ENCODE data around the gene SIDT1. TPM values are rescaled to one million over a fixed set of nuclear protein-coding genes. Genes with fewer than 3 reads are reported as not detected.
A peak's percentile ranks its signal among the peaks of the same experiment; 100 is the strongest.
"Not testable (repeated sequence)": the region's sequence is repeated elsewhere in the genome, so short reads cannot be mapped to it uniquely, and the experiment has no call there.

Gene SIDT1
- total RNA-seq, 1 donor from 2014 or later: 4.5 TPM

- intact Hi-C loops (cut with DNase I): no loop called here
- ATAC-seq (peak; percentile 84), DNase-seq (ENCODE audit: low spot score) (peak; percentile 62)
Observed at GRCh38 chr3:113626503-113627371, 94.4 kb downstream of the SIDT1 start.

GRCh38 chr3:113628316-113628715 lies 96.0 kb downstream of the SIDT1 start:
- ATAC-seq (no peak), DNase-seq (ENCODE audit: low spot score) (no peak)
- intact Hi-C loops (cut with DNase I): no loop called here

- ATAC-seq (no peak), DNase-seq (ENCODE audit: low spot score) (no peak)
- intact Hi-C loops (cut with DNase I): no loop called here
Observed at GRCh38 chr3:113628788-113629187, 96.4 kb downstream of the SIDT1 start.

- intact Hi-C loops (cut with DNase I): no loop called here
- DNase-seq (ENCODE audit: low spot score) (no peak), ATAC-seq (peak; percentile 43)
Observed at GRCh38 chr3:113629584-113630421, 97.4 kb downstream of the SIDT1 start.

- intact Hi-C loops (cut with DNase I): no loop called here
- ATAC-seq: no peak
- no peak for DNase-seq (ENCODE audit: low spot score)
Observed at GRCh38 chr3:113630956-113631542, 98.7 kb downstream of the SIDT1 start.

- DNase-seq (ENCODE audit: low spot score) (no peak), ATAC-seq (no peak)
- intact Hi-C loops (cut with DNase I): no loop called here
Observed at GRCh38 chr3:113631573-113631972, 99.2 kb downstream of the SIDT1 start.

- intact Hi-C loops (cut with DNase I): no loop called here
- no peak for ATAC-seq
- DNase-seq (ENCODE audit: low spot score): no peak
Observed at GRCh38 chr3:113634782-113635474, 102.6 kb downstream of the SIDT1 start.

- DNase-seq (ENCODE audit: low spot score); ATAC-seq; intact Hi-C loops (cut with DNase I): not testable (repeated sequence)
Observed at GRCh38 chr3:113636034-113636433, 103.7 kb downstream of the SIDT1 start.

GRCh38 chr3:113637756-113638155 lies 105.4 kb downstream of the SIDT1 start:
- intact Hi-C loops (cut with DNase I): no loop called here
- no peak for ATAC-seq
- no peak for DNase-seq (ENCODE audit: low spot score)

- ATAC-seq (no peak), DNase-seq (ENCODE audit: low spot score) (no peak)
- intact Hi-C loops (cut with DNase I): no loop called here
Observed at GRCh38 chr3:113638910-113639309, 106.6 kb downstream of the SIDT1 start.

- no peak for ATAC-seq
- intact Hi-C loops (cut with DNase I): no loop called here
- no peak for DNase-seq (ENCODE audit: low spot score)
Observed at GRCh38 chr3:113643583-113643982, 111.2 kb downstream of the SIDT1 start.

- ATAC-seq: no peak
- intact Hi-C loops (cut with DNase I): no loop called here
- DNase-seq (ENCODE audit: low spot score): no peak
Observed at GRCh38 chr3:113648524-113648923, 116.2 kb downstream of the SIDT1 start.

- no peak for ATAC-seq
- intact Hi-C loops (cut with DNase I): no loop called here
- DNase-seq (ENCODE audit: low spot score): no peak
Observed at GRCh38 chr3:113649174-113649845, 117.0 kb downstream of the SIDT1 start.

- ATAC-seq (no peak), DNase-seq (ENCODE audit: low spot score) (no peak)
- intact Hi-C loops (cut with DNase I): no loop called here
Observed at GRCh38 chr3:113654310-113654709, 122.0 kb downstream of the SIDT1 start.

GRCh38 chr3:113654851-113655250 lies 122.5 kb downstream of the SIDT1 start:
- intact Hi-C loops (cut with DNase I): no loop called here
- ATAC-seq (no peak), DNase-seq (ENCODE audit: low spot score) (no peak)

GRCh38 chr3:113658107-113658506 lies 125.8 kb downstream of the SIDT1 start:
- DNase-seq (ENCODE audit: low spot score) (no peak), ATAC-seq (no peak)
- intact Hi-C loops (cut with DNase I): no loop called here

GRCh38 chr3:113659101-113659541 lies 126.8 kb downstream of the SIDT1 start:
- intact Hi-C loops (cut with DNase I): no loop called here
- ATAC-seq: no peak
- no peak for DNase-seq (ENCODE audit: low spot score)

- DNase-seq (ENCODE audit: low spot score): no peak
- intact Hi-C loops (cut with DNase I): no loop called here
- ATAC-seq: no peak
Observed at GRCh38 chr3:113659996-113660395, 127.6 kb downstream of the SIDT1 start.

GRCh38 chr3:113660458-113660857 lies 128.1 kb downstream of the SIDT1 start:
- intact Hi-C loops (cut with DNase I): no loop called here
- DNase-seq (ENCODE audit: low spot score) (no peak), ATAC-seq (no peak)
